K562 (cell line): ENCODE measurements around the gene SPRN.

Experiments
- HCFC1 ChIP-seq: IDR thresholded peaks from 2 replicates; pipeline ENCODE4 v1.6.1; 2012; ENCODE audit warnings: low read depth, low read length, improper control_type of control experiment
- MAFG ChIP-seq: fragments of 450-650 bp; conservative IDR thresholded peaks from 2 replicates; pipeline ENCODE4 v1.6.1; 2016; ENCODE audit warnings: missing genetic modification characterization, missing compliant biosample characterization
- POU5F1 ChIP-seq: fragments of 150-350 bp; IDR thresholded peaks from 2 replicates; pipeline ENCODE4 v1.6.1; 2014; ENCODE audit warnings: borderline replicate concordance, low read length, low read depth, mild to moderate bottlenecking; ENCODE audit not compliant: partially characterized antibody
- ZBTB7A ChIP-seq: IDR thresholded peaks from 2 replicates; pipeline ENCODE4 v1.6.1; 2011; ENCODE audit warnings: low read depth, mild to moderate bottlenecking, low read length, moderate library complexity, borderline replicate concordance; ENCODE audit not compliant: control insufficient read depth
- TF ChIP-seq, protein P1 (sequence below): sonication (generic); formaldehyde crosslinking; IDR thresholded peaks from 2 replicates; pipeline ENCODE4 v1.8.1; 2023; ENCODE audit warnings: mild to moderate bottlenecking, missing genetic modification reagents
- TF ChIP-seq, protein P2 (sequence below): sonication (generic); formaldehyde crosslinking; IDR thresholded peaks from 2 replicates; pipeline ENCODE4 v1.8.0; 2023; ENCODE audit warnings: missing genetic modification reagents, mild to moderate bottlenecking, borderline replicate concordance

DNA sequence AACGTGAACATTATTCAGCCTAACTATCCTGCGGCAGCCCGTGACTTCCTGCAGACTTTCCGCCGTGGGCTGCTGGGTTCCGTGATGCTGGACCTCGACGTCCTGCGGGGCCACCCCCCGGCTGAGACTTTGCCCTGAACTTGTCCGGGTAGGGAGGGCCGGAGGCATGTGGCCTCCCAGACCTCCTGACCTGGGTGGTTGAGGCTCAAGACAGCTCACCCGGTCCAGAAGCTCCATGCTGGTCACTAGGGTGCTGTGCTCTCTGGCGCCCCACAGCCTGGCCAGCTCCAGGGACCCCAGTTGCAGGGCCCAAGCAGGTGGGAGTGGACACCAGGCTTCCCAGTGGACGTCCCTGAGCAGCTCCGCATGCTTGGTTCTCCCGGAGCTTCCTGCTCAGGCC is 4.4 kb downstream of the SPRN start:
- TF ChIP-seq, protein P1, sequence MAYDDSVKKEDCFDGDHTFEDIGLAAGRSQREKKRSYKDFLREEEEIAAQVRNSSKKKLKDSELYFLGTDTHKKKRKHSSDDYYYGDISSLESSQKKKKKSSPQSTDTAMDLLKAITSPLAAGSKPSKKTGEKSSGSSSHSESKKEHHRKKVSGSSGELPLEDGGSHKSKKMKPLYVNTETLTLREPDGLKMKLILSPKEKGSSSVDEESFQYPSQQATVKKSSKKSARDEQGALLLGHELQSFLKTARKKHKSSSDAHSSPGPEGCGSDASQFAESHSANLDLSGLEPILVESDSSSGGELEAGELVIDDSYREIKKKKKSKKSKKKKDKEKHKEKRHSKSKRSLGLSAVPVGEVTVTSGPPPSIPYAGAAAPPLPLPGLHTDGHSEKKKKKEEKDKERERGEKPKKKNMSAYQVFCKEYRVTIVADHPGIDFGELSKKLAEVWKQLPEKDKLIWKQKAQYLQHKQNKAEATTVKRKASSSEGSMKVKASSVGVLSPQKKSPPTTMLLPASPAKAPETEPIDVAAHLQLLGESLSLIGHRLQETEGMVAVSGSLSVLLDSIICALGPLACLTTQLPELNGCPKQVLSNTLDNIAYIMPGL (CRISPR knock-in tag) = no peak
- TF ChIP-seq, protein P2, sequence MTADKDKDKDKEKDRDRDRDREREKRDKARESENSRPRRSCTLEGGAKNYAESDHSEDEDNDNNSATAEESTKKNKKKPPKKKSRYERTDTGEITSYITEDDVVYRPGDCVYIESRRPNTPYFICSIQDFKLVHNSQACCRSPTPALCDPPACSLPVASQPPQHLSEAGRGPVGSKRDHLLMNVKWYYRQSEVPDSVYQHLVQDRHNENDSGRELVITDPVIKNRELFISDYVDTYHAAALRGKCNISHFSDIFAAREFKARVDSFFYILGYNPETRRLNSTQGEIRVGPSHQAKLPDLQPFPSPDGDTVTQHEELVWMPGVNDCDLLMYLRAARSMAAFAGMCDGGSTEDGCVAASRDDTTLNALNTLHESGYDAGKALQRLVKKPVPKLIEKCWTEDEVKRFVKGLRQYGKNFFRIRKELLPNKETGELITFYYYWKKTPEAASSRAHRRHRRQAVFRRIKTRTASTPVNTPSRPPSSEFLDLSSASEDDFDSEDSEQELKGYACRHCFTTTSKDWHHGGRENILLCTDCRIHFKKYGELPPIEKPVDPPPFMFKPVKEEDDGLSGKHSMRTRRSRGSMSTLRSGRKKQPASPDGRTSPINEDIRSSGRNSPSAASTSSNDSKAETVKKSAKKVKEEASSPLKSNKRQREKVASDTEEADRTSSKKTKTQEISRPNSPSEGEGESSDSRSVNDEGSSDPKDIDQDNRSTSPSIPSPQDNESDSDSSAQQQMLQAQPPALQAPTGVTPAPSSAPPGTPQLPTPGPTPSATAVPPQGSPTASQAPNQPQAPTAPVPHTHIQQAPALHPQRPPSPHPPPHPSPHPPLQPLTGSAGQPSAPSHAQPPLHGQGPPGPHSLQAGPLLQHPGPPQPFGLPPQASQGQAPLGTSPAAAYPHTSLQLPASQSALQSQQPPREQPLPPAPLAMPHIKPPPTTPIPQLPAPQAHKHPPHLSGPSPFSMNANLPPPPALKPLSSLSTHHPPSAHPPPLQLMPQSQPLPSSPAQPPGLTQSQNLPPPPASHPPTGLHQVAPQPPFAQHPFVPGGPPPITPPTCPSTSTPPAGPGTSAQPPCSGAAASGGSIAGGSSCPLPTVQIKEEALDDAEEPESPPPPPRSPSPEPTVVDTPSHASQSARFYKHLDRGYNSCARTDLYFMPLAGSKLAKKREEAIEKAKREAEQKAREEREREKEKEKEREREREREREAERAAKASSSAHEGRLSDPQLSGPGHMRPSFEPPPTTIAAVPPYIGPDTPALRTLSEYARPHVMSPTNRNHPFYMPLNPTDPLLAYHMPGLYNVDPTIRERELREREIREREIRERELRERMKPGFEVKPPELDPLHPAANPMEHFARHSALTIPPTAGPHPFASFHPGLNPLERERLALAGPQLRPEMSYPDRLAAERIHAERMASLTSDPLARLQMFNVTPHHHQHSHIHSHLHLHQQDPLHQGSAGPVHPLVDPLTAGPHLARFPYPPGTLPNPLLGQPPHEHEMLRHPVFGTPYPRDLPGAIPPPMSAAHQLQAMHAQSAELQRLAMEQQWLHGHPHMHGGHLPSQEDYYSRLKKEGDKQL = no peak
- TF ChIP-seq POU5F1 (no peak), HCFC1 (no peak), MAFG (no peak), ZBTB7A (no peak)
